PFSK-1 (cell line): ENCODE data around the gene LCNL1.

Source experiments
- FOXP2 ChIP-seq: optimal IDR thresholded peaks from 2 replicates; pipeline ENCODE3; 2011; ENCODE audit warnings: borderline replicate concordance, control low read depth, inconsistent platforms; ENCODE audit not compliant: insufficient read depth; ENCODE audit errors: extremely low read length, extremely low read depth
- POLR2AphosphoS5 ChIP-seq: IDR thresholded peaks from 2 replicates; pipeline ENCODE4 v1.6.1; 2012; ENCODE audit warnings: low read depth, mild to moderate bottlenecking, control low read depth, low read length, moderate library complexity

DNA sequence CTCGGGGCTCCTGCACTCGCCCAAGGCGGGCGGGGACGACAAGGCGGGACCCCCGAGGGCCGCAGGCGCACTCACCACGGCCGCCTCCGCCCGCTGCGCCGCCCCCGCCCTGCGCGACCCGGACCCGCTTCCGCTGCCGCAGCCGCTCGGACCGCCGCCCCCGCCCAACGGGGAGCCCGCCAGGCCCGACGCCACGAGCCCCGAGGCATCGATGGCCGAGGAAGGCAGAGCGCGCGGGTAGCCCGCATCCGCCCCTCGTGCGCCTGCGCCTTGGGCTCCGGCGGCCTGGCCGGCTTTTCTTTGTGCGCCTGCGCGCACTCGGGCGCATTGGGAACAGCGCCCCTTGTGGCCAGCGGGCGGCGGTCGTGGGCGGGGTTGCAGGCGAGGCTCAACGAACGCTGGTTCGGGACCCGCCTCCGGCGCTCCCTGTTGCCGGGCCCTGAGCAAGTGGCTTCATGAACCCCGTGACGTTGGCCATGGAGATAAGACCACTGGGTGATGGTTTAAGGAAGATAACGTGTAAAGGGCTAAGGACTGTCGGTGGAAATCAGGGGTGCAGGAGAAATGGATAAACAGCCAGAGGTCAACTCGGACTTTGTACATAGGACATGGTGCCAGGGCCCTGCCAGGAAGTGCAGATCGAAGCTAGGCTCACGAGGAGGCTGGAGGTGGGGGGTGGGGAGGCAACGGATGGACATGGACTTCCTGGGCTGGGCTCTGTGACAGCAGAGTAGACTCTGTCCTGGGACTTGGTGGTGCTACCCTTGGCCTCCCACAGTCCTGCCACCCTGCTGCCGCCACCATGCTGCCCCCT is 38.1 kb upstream of the LCNL1 start, which contains the start of the genes C8G and FBXW5:
- TF ChIP-seq POLR2AphosphoS5 (peak; percentile 19; the same call in 1 of the 2 replicates), FOXP2 (no peak)
